ENCODE data around the gene SNCAIP.

GRCh38 chr5:122435761-122436160 lies 123.7 kb downstream of the SNCAIP start:
- TF ChIP-seq CTCF (conservative IDR thresholded peaks at IDR 0.05; ENCODE audit: low read depth, low read length) (no peak), SMC3 (IDR thresholded peaks at IDR 0.05; ENCODE audit: low read depth, low read length) (no peak), MAFK (IDR thresholded peaks at IDR 0.05; ENCODE audit: low read depth, low read length) (no peak), RAD21 (IDR thresholded peaks at IDR 0.05; ENCODE audit: low read length) (no peak), CEBPB (IDR thresholded peaks at IDR 0.05; ENCODE audit: low read depth, low read length) (no peak), RCOR1 (IDR thresholded peaks at IDR 0.05; ENCODE audit: insufficient replicate concordance, low read length) (no peak), POLR2A (IDR thresholded peaks at IDR 0.05; ENCODE audit: low read depth, low read length) (no peak), MAZ (IDR thresholded peaks at IDR 0.05; ENCODE audit: borderline replicate concordance, low read depth, low read length) (no peak), ELK1 (IDR thresholded peaks at IDR 0.05; ENCODE audit: borderline replicate concordance, low read depth, low read length) (no peak)
- TF ChIP-seq, protein P1, sequence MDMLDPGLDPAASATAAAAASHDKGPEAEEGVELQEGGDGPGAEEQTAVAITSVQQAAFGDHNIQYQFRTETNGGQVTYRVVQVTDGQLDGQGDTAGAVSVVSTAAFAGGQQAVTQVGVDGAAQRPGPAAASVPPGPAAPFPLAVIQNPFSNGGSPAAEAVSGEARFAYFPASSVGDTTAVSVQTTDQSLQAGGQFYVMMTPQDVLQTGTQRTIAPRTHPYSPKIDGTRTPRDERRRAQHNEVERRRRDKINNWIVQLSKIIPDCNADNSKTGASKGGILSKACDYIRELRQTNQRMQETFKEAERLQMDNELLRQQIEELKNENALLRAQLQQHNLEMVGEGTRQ (IDR thresholded peaks at IDR 0.05; ENCODE audit: low read depth, low read length) = no peak

Measured in IMR-90 (cell line).